ENCODE measurements around the gene ATP9B.

The ATP9B gene

GRCh38 chr18:79187532-79188277 is 118.5 kb downstream of the ATP9B start:
- ATAC-seq (ENCODE audit: low read depth) (no peak), DNase-seq (ENCODE audit: low spot score) (no peak)
- no peak overlapping the region for H3K4me3 ChIP-seq (ENCODE audit: severe bottlenecking)
- H3K27ac ChIP-seq (ENCODE audit: poor library complexity, severe bottlenecking), result no peak overlapping the region
- TF ChIP-seq CTCF (IDR thresholded peaks at IDR 0.05; ENCODE audit: poor library complexity, severe bottlenecking), result no peak
- no peaks in the 10 kb centered on the region for H3K36me3 ChIP-seq (ENCODE audit: low read depth)
- no peaks in the 10 kb centered on the region for H3K4me1 ChIP-seq (ENCODE audit: insufficient read depth, poor library complexity, severe bottlenecking)
- H3K9me3 ChIP-seq (ENCODE audit: severe bottlenecking), result no peaks in the 10 kb centered on the region
- no peaks in the 10 kb centered on the region for H3K27me3 ChIP-seq (ENCODE audit: insufficient read depth, poor library complexity, severe bottlenecking)

GRCh38 chr18:79191418-79191817 is 122.2 kb downstream of the ATP9B start:
- DNase-seq (ENCODE audit: low spot score), result no peak
- H3K9me3 ChIP-seq (ENCODE audit: severe bottlenecking), result no peaks in the 10 kb centered on the region
- ATAC-seq (ENCODE audit: low read depth), result no peak
- no peak for TF ChIP-seq CTCF (IDR thresholded peaks at IDR 0.05; ENCODE audit: poor library complexity, severe bottlenecking)
- H3K4me3 ChIP-seq (ENCODE audit: severe bottlenecking), result no peak overlapping the region
- H3K36me3 ChIP-seq (ENCODE audit: low read depth), result no peaks in the 10 kb centered on the region
- no peaks in the 10 kb centered on the region for H3K4me1 ChIP-seq (ENCODE audit: insufficient read depth, poor library complexity, severe bottlenecking)
- no peaks in the 10 kb centered on the region for H3K27me3 ChIP-seq (ENCODE audit: insufficient read depth, poor library complexity, severe bottlenecking)
- no peak overlapping the region for H3K27ac ChIP-seq (ENCODE audit: poor library complexity, severe bottlenecking)

- Histone ChIP-seq H3K4me1 (ENCODE audit: insufficient read depth, poor library complexity, severe bottlenecking) (no peaks in the 10 kb centered on the region), H3K4me3 (ENCODE audit: severe bottlenecking) (no peak overlapping the region), H3K27ac (ENCODE audit: poor library complexity, severe bottlenecking) (no peak overlapping the region), H3K27me3 (ENCODE audit: insufficient read depth, poor library complexity, severe bottlenecking) (no peaks in the 10 kb centered on the region), H3K36me3 (ENCODE audit: low read depth) (no peaks in the 10 kb centered on the region), H3K9me3 (ENCODE audit: severe bottlenecking) (no peaks in the 10 kb centered on the region)
- DNase-seq (ENCODE audit: low spot score), result no peak
- TF ChIP-seq CTCF (IDR thresholded peaks at IDR 0.05; ENCODE audit: poor library complexity, severe bottlenecking), result no peak
- ATAC-seq (ENCODE audit: low read depth), result no peak
Observed at GRCh38 chr18:79191956-79192355, 122.8 kb downstream of the ATP9B start.

- Histone ChIP-seq H3K4me3 (ENCODE audit: severe bottlenecking) (no peak overlapping the region), H3K36me3 (ENCODE audit: low read depth) (no peaks in the 10 kb centered on the region; the same call in 1 of the 2 replicates), H3K27me3 (ENCODE audit: insufficient read depth, poor library complexity, severe bottlenecking) (no peaks in the 10 kb centered on the region), H3K4me1 (ENCODE audit: insufficient read depth, poor library complexity, severe bottlenecking) (no peaks in the 10 kb centered on the region), H3K27ac (ENCODE audit: poor library complexity, severe bottlenecking) (no peak overlapping the region), H3K9me3 (ENCODE audit: severe bottlenecking) (no peaks in the 10 kb centered on the region)
- no peak for ATAC-seq (ENCODE audit: low read depth)
- no peak for TF ChIP-seq CTCF (IDR thresholded peaks at IDR 0.05; ENCODE audit: poor library complexity, severe bottlenecking)
- DNase-seq (ENCODE audit: low spot score), result no peak
Observed at GRCh38 chr18:79193826-79194225, 124.6 kb downstream of the ATP9B start.
